PC-3 (cell line): ENCODE data around the gene RBPJ.

Experiments
- CTCF ChIP-seq: fragments of 300-600 bp; sonication (generic); conservative IDR thresholded peaks from 2 replicates; pipeline ENCODE4 v1.5.1; 2017; ENCODE audit warnings: antibody characterized with exemption, low read depth, mild to moderate bottlenecking, low read length
- EZH2 ChIP-seq: fragments of 300-600 bp; sonication (generic); IDR thresholded peaks from one replicate; pipeline ENCODE4 v1.6.1; 2017; ENCODE audit warnings: antibody characterized with exemption, mild to moderate bottlenecking, low read length; ENCODE audit not compliant: unreplicated experiment
- EZH2phosphoT487 ChIP-seq: fragments of 300-600 bp; sonication (generic); IDR thresholded peaks from 2 replicates; pipeline ENCODE4 v1.6.1; 2018; ENCODE audit warnings: mild to moderate bottlenecking, antibody characterized with exemption, low read length, borderline replicate concordance

- TF ChIP-seq EZH2phosphoT487 (no peak), CTCF (no peak), EZH2 (no peak)
These were observed 142.6 kb downstream of the RBPJ start for GRCh38 chr4:26463386-26463785.
